Measurements from ENCODE around the gene RIPOR2. TPM values are rescaled to one million over a fixed set of nuclear protein-coding genes. Genes with fewer than 3 reads are reported as not detected.

Gene RIPOR2
- total and polyA plus RNA-seq, 2 of the 13 experiments (the other 11 are each of a cell fraction or from before 2014, with no cell fraction given), result 0.02 to 0.05 TPM

DNA sequence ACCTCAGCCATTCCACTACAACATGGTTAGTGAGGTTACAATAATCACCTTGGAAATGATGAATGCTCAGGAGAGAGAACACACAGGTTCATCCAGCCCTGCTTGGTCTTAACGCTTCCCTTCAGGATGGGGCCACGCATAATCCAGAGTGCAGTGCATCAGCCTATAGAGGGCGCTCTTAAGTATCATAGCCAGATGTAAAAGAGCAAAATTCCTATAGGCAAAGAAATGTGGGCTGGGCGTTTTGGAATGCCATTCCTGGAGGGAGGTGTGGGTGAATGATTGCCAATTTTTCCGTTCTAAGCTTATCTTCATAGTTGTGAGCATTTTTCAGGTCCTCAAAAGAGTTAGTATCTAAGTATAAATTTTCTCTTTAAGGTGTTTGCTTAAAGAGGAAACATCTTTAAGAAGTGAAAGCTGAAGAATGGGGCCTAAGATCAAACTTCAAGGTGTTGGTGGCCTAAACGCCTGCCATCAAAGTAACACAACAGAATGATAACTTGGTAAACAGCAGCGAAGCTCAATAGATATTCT is 1.8 kb downstream of the RIPOR2 start:
- CTCF ChIA-PET (ENCODE audit: low intra/inter-chr PET ratio, low total read pairs), result no interaction called here
- intact Hi-C loops (cut with micrococcal nuclease; ENCODE audit: unreplicated experiment) (no loop called here), in situ Hi-C loops (cut with HindIII; ENCODE audit: extremely low pct_ligation_motif_present, low pct_unique_long_range_greater_than_20kb) (no loop called here)
- H3K4me2 ChIP-seq (ENCODE audit: low read depth, low read length), result no peak overlapping the region
- H3K36me3 ChIP-seq (replicated peaks in 1 of 2; ENCODE audit: control insufficient read depth in 1 of 2, insufficient read depth in 2 of 2, low read length in 2 of 2), result no peaks in the 10 kb centered on the region
- no peak overlapping the region for H2AFZ ChIP-seq (ENCODE audit: low read length)
- BruUV-seq (replicated peaks), result no TSS peak
- POLR2A ChIA-PET, result no interaction called here
- no peaks in the 10 kb centered on the region for H3K9me3 ChIP-seq (ENCODE audit: low read length)
- H3K9ac ChIP-seq (ENCODE audit: insufficient read depth, low read depth, low read length), result no peak overlapping the region
- ATAC-seq (peak; percentile 92), FAIRE-seq (peak; percentile 36), DNase-seq (ENCODE audit: low spot score) (peak; percentile 43)
- H3K79me2 ChIP-seq (ENCODE audit: insufficient read depth, low read length), result no peaks in the 10 kb centered on the region
- H4K20me1 ChIP-seq (ENCODE audit: insufficient read depth, low read length), result no peaks in the 10 kb centered on the region
- TF ChIP-seq XRCC5 (optimal IDR thresholded peaks at IDR 0.05; ENCODE audit: low read length) (peak; percentile 35), STAG1 (CRISPR knock-in tag; IDR thresholded peaks at IDR 0.05) (peak; percentile 39), SCMH1 (CRISPR knock-in tag; IDR thresholded peaks at IDR 0.05; ENCODE audit: borderline replicate concordance) (no peak), ZMYM4 (CRISPR knock-in tag; IDR thresholded peaks at IDR 0.05) (no peak), HNRNPK (IDR thresholded peaks at IDR 0.05; ENCODE audit: low read depth, low read length, poor library complexity, severe bottlenecking) (no peak)
- TF ChIP-seq, protein P1, sequence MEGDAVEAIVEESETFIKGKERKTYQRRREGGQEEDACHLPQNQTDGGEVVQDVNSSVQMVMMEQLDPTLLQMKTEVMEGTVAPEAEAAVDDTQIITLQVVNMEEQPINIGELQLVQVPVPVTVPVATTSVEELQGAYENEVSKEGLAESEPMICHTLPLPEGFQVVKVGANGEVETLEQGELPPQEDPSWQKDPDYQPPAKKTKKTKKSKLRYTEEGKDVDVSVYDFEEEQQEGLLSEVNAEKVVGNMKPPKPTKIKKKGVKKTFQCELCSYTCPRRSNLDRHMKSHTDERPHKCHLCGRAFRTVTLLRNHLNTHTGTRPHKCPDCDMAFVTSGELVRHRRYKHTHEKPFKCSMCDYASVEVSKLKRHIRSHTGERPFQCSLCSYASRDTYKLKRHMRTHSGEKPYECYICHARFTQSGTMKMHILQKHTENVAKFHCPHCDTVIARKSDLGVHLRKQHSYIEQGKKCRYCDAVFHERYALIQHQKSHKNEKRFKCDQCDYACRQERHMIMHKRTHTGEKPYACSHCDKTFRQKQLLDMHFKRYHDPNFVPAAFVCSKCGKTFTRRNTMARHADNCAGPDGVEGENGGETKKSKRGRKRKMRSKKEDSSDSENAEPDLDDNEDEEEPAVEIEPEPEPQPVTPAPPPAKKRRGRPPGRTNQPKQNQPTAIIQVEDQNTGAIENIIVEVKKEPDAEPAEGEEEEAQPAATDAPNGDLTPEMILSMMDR (CRISPR knock-in tag; IDR thresholded peaks at IDR 0.05), result peak; percentile 51
- TF ChIP-seq, protein P2, sequence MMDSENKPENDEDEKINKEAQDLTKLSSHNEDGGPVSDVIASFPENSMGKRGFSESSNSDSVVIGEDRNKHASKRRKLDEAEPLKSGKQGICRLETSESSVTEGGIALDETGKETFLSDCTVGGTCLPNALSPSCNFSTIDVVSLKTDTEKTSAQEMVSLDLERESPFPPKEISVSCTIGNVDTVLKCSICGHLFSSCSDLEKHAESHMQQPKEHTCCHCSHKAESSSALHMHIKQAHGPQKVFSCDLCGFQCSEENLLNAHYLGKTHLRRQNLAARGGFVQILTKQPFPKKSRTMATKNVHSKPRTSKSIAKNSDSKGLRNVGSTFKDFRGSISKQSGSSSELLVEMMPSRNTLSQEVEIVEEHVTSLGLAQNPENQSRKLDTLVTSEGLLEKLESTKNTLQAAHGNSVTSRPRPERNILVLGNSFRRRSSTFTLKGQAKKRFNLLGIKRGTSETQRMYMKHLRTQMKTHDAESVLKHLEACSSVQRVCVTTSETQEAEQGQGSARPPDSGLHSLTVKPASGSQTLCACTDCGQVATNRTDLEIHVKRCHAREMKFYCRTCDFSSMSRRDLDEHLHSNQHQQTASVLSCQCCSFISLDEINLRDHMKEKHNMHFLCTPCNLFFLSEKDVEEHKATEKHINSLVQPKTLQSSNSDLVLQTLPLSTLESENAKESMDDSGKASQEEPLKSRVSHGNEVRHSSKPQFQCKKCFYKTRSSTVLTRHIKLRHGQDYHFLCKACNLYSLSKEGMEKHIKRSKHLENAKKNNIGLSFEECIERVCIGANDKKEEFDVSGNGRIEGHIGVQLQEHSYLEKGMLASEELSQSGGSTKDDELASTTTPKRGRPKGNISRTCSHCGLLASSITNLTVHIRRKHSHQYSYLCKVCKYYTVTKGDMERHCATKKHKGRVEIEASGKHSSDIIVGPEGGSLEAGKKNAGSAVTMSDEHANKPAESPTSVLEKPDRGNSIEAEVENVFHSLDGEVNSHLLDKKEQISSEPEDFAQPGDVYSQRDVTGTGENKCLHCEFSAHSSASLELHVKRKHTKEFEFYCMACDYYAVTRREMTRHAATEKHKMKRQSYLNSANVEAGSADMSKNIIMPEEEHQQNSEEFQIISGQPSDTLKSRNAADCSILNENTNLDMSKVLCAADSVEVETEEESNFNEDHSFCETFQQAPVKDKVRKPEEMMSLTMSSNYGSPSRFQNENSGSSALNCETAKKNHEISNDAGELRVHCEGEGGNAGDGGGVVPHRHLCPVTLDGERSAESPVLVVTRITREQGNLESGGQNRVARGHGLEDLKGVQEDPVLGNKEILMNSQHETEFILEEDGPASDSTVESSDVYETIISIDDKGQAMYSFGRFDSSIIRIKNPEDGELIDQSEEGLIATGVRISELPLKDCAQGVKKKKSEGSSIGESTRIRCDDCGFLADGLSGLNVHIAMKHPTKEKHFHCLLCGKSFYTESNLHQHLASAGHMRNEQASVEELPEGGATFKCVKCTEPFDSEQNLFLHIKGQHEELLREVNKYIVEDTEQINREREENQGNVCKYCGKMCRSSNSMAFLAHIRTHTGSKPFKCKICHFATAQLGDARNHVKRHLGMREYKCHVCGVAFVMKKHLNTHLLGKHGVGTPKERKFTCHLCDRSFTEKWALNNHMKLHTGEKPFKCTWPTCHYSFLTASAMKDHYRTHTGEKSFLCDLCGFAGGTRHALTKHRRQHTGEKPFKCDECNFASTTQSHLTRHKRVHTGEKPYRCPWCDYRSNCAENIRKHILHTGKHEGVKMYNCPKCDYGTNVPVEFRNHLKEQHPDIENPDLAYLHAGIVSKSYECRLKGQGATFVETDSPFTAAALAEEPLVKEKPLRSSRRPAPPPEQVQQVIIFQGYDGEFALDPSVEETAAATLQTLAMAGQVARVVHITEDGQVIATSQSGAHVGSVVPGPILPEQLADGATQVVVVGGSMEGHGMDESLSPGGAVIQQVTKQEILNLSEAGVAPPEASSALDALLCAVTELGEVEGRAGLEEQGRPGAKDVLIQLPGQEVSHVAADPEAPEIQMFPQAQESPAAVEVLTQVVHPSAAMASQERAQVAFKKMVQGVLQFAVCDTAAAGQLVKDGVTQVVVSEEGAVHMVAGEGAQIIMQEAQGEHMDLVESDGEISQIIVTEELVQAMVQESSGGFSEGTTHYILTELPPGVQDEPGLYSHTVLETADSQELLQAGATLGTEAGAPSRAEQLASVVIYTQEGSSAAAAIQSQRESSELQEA (CRISPR knock-in tag; IDR thresholded peaks at IDR 0.05; ENCODE audit: not compliant biosample characterization), result no peak
- H3K27me3 ChIP-seq (ENCODE audit: control insufficient read depth in 1 of 2, insufficient read depth in 2 of 2, low read length in 2 of 2), result peaks cover 0 to 5% of the 10 kb centered on the region in 2 experiments; a peak in 1 of 5 replicates
- H3K4me1 ChIP-seq (ENCODE audit: insufficient read depth, low read length), result no peaks in the 10 kb centered on the region
- no peak overlapping the region for H3K27ac ChIP-seq (ENCODE audit: extremely low read length, insufficient read depth, low read length)
- WGBS (ENCODE audit: low lambda C conversion rate), result 18% methylated on average over 7 of the region's 7 CpGs
- no peak overlapping the region for H3K4me3 ChIP-seq (replicated peaks in 1 of 3; ENCODE audit: insufficient read depth in 1 of 3, low read depth in 2 of 3, low read length in 3 of 3)
